Kidney epithelial cell (primary cell): ENCODE data around the gene NEK2. TPM values are rescaled to one million over a fixed set of nuclear protein-coding genes. Genes with fewer than 3 reads are reported as not detected.
A peak's percentile ranks its signal among the peaks of the same experiment; 100 is the strongest.

ENCODE experiments used
- DNase-seq: peaks from one replicate; pipeline ENCODE4 v3.0.0-alpha.2; 2010; ENCODE audit warnings: low read depth
- H3K27me3 ChIP-seq: 2 replicates; pipeline ENCODE4 v1.6.0; 2011; ENCODE audit warnings: low read length; ENCODE audit not compliant: control insufficient read depth, insufficient read depth
- H3K36me3 ChIP-seq: 2 replicates; pipeline ENCODE4 v1.5.1; 2011; ENCODE audit warnings: low read length; ENCODE audit not compliant: control insufficient read depth, insufficient read depth
- H3K4me3 ChIP-seq: 2 replicates; pipeline ENCODE4 v1.5.1; 2011; ENCODE audit warnings: low read depth, mild to moderate bottlenecking, control low read depth, low read length
- CTCF ChIP-seq: IDR thresholded peaks from 2 replicates; pipeline ENCODE4 v1.5.1; 2011; ENCODE audit warnings: mild to moderate bottlenecking, moderate library complexity, low read length, control low read depth, inconsistent platforms; ENCODE audit not compliant: insufficient read depth, poor library complexity, severe bottlenecking
- total RNA-seq: library from RNA; depleted of rRNA; stranded (reverse); fragments of >200 nt; gene quantifications from 2 replicates; pipeline ENCODE4 v1.2.3, GENCODE V29; 2015

Gene NEK2
- total RNA-seq, 1 donor from 2014 or later, result 4.3 TPM

GRCh38 chr1:211634931-211635330 lies 40.5 kb downstream of the NEK2 start:
- no peak for TF ChIP-seq CTCF
- Histone ChIP-seq H3K36me3 (no peaks in the 10 kb centered on the region), H3K27me3 (no peaks in the 10 kb centered on the region), H3K4me3 (no peak overlapping the region)
- no peak for DNase-seq

- no peaks in the 10 kb centered on the region for H3K36me3 ChIP-seq
- no peaks in the 10 kb centered on the region for H3K27me3 ChIP-seq
- TF ChIP-seq CTCF, result no peak
- DNase-seq, result no peak
- no peak overlapping the region for H3K4me3 ChIP-seq
Measured at GRCh38 chr1:211634461-211634860, 41.0 kb downstream of the NEK2 start.

GRCh38 chr1:211633524-211633846 lies 41.9 kb downstream of the NEK2 start:
- no peak for TF ChIP-seq CTCF
- Histone ChIP-seq H3K36me3 (no peaks in the 10 kb centered on the region), H3K27me3 (no peaks in the 10 kb centered on the region), H3K4me3 (no peak overlapping the region)
- DNase-seq, result no peak

- DNase-seq, result peak; percentile 31
Measured at GRCh38 chr1:211632808-211633523, 42.5 kb downstream of the NEK2 start.

GRCh38 chr1:211632117-211632807 lies 43.2 kb downstream of the NEK2 start:
- TF ChIP-seq CTCF, result no peak
- no peaks in the 10 kb centered on the region for H3K36me3 ChIP-seq
- no peak overlapping the region for H3K4me3 ChIP-seq
- no peaks in the 10 kb centered on the region for H3K27me3 ChIP-seq
- DNase-seq, result no peak

More at GRCh38 chr1:211632808-211633523, 42.5 kb downstream of the NEK2 start:
- Histone ChIP-seq H3K36me3 (no peaks in the 10 kb centered on the region), H3K4me3 (no peak overlapping the region), H3K27me3 (no peaks in the 10 kb centered on the region)
- TF ChIP-seq CTCF, result no peak
